Activated CD8-positive, alpha-beta memory T cell treated with anti-CD3 and anti-CD28 coated beads for 48 hours (primary cell): ENCODE results near the gene LAMA2.

Experiments
- DNase-seq, 3 experiments: peaks; one replicate each; pipeline ENCODE4 v3.0.0-alpha.2; 2020; ENCODE audit warnings: low read depth in 2 of 3, low spot score in 2 of 3

Gene LAMA2

DNA sequence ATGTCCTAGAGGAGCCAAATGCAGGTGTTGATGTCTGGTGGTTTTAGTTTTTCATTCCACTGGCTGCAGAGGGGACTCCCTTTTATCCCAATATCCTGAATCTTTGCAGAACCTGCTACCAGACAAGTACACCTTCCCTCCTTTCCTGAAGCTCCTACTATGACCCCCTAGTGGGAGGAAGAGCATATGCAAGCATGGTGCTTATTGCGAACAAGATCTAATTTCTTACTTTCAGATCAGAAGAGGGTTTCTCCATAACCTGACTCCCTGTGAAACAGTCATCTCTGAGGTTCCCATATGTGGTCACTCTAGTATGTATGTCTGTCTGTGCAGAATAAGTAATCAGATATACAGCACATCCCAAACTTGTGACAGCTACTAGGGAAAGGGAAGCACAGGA is 549.8 kb downstream of the LAMA2 start:
- DNase-seq: no peak

DNA sequence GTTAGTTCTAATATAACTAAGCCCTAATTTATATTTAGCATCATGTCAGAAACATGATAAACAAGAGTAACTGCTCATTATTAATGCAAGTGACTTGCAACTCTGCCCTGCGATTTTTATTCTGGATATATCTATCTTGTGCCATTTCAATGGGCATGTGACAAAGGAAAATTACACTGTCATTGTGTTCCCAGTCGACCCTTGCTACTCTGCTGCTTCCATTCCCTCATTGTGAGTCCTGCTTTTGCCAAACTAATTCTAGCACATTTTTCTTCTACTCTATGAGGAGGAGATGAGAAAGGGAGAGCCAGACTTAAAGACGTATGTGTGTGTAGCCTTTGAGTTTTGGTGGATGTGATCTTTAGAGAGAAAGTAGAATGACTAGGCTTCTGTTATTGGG is 551.2 kb downstream of the LAMA2 start:
- no peak for DNase-seq

DNA sequence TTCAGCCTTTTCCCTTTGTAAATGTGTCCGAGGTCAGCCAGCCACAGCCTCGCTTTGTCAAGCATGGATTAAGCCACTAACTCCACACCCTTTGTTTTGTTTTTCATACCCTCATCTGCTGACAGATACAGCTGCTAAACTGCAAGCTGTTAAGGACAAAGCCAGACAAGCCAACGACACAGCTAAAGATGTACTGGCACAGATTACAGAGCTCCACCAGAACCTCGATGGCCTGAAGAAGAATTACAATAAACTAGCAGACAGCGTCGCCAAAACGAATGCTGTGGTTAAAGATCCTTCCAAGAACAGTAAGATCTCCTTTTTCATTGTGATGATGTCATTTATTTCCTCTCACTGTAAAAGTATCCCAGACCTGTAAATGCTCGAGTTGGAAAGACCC is 557.8 kb downstream of the LAMA2 start:
- no peak for DNase-seq

DNA sequence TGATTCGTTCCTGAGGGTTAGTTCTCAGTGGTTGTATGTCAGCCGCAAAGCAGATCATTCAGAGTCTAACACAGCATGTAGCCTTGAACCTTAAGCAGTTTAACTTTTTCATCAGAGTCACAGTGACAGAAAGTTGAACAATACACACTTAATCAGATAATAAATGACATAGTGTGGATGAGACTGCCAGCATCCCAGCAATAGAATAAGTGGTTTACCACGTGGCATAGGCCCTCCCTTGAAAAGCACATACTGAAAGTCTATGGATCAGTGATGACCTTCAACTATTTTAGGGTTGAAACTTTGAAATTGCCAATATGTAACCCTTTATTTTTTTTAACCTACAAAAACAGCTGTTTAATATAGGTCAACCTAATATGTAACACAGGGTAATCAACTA is 561.7 kb downstream of the LAMA2 start:
- no peak for DNase-seq

DNA sequence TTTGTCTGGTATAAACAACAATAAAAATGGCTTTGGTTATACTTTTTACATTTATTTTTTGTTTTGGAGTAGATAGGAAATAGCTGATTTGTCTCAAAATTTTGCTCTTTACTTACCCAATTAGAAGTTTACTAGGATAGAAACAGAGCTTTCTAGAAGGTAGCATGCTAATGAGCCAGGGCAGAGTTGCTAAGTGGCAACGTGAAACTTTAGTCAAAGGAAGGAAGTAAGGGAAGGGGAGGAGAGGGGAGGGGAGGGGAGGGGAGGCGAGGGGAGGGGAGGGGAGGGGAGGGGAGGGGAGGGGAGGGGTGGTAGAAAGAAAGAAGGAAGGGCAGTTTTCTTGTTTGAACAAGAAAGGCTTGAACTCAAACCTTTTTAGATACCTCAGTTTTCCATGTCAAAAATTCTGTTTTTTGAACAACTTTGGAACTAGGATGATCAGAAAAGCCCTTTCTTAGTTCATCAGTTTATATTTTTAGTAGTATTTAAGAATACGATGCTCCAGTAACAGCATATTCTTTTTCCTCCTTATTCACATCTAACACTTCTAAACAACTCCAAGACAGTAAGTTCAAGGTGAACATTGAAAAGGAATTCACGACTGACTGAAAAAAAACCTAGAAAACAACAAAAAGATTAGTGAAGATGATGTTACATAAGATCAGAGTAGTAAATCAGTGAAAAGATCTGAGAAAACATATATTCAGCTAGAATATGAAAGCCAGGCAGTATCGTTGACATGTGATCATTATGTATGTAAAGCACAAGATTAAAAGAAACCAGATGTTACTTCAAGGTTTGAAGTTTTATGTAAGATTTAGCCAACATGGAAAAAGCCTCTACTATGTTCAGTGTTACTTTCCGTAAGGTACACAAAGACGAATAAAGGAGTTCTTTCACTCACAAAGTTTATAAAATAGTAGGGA is 563.6 kb downstream of the LAMA2 start:
- DNase-seq: no peak

DNA sequence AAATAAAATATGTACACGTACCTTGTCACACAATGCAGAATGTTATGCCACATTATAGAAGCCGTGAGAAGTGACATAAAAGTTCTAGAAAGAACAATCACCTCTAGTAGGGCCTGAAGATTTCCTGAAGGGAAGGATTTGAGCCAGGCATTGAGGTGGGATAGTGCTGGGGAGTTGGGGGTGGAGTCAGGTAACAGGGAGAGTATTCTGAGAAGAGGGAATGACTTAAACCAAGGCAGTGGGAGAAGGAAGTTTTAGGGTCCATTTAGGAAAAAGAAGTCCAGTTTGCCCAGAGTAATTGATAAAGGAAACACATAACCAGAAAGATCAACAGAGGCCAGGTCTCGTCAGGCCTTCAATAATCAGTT is 564.2 kb downstream of the LAMA2 start:
- DNase-seq: no peak

DNA sequence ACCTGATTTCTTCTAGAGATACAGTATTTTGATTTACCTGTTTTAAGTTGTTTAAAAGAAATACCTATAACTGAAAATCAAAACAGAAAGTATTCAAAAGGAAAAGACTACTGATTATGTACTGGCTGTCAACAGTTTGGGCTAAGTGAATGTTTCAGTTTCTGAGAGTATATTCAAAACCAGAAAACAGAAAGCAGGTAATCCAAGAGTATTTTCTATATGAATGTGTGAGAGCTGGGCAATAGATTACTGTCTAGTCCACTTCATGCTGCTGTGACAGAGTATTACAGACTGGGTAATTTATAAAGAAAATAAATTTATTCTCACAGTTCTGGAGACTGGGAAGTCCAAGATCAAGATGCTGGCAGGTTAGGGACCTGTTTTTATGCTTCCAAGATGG is 566.0 kb downstream of the LAMA2 start:
- DNase-seq: no peak

DNA sequence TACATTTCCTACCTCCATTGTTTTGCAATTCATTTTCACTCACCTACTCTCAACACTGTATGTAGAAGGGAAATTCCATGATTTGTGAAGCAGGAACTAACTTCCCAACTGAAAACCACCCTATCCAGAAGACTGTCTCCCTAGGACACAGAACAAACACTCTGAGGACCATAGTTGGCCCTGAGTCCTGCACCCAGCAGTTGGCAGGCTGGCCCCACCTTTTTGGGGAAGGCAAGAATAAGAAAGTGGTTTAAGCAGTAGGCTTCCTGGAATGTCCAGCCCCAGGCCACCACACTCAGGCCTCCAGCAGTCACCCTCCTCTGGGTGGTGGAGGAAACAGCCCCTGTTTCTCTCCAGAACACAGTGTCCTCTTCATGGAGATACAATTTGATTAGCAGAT is 568.2 kb downstream of the LAMA2 start:
- DNase-seq: no peak

DNA sequence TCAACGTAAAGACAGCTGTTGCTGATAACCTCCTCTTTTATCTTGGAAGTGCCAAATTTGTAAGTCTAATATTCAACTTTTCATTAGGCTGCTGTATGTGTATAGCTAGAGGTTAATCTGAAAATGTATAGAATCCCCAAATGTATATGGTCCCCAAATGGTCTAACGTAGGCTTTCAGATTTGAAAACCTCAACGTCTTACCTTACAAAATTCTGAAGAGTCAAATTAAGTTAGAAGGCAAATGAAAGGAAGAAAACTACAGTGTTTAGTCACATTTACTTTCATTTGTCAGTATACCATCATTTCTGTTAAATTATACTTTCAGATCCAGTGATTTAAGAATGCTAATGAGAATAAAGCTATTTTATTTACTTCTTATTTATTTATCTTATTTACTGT is 570.1 kb downstream of the LAMA2 start:
- DNase-seq: no peak

DNA sequence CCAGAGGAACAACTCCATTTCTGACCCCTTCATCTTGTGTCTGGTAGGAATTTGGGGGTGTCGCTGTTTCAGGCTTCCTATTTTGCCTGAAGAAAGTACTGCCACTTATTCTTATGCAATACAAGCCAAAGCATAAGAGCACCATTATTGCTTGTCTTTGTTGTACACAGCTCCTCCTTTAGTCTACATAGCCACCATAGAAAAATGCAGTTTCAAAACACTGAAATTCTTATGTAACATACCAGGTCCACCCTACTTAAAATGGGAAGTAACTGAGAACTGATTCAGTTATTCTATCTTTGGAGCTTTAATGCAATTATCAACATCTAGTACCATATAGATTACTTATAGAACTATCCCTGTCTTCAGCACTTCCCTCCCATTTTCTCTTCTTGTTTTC is 571.5 kb downstream of the LAMA2 start:
- no peak for DNase-seq

DNA sequence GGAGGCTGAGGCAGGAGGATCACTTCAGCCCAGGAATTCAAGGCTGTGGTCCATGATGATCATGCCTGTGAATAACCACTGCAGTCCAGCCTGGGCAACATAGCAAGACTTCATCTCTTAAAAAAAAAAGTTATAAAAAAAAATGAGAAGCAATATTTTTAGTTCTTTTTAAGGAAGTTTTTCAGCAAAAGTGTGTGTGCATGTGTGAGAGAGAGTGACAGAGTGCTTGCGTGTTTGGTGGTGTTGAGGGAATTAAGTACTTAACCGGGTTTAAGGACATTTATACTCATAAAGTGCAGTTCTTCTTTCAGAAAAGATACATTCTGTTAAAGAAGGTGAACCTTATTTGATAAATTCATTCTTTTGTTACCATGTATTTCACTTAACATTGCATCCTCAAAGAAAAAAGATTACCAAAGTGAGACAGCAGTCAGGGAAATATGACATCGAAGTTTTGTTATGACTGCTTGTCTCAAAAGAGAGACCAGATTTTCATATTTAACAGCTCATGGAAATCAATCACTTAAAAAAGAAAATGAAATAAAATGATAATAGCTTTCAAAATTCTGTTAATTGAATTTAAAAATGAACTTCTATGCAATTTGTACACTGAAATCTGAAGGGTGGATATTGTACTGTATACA is 572.3 kb downstream of the LAMA2 start:
- DNase-seq: no peak

DNA sequence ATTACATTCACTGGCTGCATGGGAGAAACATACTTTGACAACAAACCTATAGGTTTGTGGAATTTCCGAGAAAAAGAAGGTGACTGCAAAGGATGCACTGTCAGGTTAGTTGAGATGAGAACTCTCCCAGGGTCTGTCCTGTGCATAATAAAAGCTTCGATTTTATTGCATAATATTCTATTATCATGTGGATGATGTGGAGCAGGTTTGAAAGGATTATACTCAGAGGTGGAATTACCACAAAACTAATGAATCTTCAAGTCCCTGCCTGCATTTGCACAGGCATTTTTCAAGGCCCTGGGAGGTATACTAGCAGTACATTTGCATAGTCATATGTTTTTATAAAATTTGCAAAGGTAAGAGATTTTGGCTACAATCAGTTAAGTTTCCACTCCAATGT is 577.3 kb downstream of the LAMA2 start:
- no peak for DNase-seq

DNA sequence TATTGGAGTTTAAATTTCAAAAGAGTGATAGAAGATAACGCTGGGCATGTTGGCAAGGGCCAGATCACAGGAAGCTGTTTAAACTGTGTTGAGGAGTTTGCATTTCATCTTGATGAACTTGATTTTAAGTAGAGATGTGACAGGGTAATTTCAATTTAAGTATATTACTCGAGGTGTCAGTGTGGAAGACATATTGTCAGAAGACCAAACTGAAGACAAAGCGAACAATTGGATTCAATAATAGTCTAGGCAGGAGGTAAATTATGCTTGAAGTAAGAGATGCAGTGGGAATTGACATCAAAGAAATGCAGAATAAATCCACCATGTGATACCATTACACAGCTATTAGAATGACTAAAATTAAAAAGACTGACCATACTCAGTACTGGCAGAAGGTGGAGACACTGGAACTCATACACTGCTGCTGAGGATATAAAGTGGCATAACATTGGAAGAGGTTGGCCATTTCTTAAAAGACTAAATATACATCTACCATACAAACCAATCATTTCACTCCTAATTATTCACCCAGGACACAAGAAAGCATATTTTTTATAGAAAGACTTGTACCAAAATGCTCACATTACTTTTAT is 586.2 kb downstream of the LAMA2 start:
- DNase-seq: no peak

DNA sequence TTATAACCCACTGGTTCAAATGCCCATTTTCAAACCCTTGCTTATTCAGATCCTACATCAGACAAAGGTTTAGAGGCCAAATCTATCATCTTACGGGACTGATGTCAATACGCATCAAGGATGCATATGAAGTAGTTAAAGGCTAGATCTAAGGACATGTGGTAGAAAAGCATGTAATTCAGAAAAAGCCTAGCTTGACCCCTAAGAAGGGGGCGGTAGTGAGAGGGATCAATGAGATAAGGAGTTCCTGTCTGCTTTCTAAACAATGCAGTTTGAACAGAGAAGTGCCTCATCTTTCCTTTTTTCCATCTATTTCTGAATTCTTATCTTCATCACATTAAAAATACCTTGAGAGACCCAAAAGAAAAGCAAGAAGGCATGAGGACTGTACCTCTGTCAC is 589.3 kb downstream of the LAMA2 start:
- DNase-seq: no peak

DNA sequence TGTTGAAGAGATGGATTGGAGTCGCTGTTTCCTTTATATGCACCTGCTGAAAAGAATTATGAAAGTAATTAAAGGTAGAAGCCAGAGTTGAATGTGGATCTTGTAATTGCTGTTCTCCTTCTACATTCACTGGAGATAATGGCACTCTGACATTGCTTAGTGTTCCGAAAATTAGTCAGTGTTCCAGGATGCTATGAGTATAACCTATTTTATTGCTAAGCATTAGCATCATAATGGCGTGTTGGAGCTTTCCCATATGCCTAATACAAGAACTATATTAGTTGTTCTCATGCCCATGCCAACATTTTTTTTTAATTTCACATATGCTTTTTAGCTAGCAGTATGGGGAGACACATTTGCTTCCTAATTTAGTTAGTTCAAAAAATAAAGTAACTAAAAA is 590.6 kb downstream of the LAMA2 start:
- no peak for DNase-seq

DNA sequence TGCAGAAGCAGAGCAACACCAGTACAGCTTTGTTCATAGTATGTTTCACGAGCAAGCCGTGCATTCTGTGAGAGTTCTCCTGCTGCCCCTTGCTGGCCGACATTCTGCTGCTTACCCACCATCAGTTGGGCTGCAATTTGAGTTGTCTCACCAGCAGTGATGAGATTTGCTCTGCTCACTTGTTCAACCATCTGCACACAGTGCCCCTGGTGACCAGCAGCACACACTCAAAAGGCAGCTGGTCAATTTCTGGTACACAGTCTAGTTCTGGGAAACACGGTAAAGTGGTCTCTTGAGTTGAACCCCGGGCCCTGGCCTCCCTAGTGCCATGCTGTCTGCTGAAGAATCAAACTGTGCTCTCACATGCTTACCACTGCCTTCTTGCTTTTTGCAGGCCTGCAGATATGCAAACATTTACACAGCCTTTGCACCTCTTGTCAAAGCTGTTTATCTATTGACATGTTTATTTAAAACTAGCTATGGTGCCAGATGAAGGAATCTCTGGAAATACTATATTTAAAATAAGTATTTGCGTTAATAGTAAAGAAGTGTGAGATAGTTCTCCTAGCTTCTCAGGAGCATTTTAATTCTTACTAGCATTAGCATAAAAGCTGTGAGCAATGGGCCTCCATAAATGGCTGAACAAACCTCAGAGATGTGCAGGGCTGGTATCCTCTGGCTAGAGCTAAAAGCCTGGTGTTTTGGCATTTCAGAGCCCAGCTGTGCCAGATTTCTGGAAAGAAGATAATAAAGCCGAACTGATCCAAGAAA is 592.7 kb downstream of the LAMA2 start:
- no peak for DNase-seq

DNA sequence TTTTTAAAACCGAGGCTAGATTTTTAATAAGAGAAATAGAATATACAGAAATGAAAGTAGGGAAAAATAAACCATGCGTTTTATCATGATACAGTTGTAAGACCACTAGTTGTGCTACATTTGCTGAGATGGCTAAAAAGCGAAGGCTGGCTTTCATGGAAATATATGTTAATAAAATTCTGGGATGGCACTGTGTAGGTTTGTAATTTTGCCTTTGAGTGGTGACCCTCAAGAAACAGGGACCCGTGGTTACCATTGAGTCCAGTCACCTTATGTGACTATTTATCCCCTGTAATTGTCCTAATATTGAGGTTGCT is 593.3 kb downstream of the LAMA2 start:
- no peak for DNase-seq

DNA sequence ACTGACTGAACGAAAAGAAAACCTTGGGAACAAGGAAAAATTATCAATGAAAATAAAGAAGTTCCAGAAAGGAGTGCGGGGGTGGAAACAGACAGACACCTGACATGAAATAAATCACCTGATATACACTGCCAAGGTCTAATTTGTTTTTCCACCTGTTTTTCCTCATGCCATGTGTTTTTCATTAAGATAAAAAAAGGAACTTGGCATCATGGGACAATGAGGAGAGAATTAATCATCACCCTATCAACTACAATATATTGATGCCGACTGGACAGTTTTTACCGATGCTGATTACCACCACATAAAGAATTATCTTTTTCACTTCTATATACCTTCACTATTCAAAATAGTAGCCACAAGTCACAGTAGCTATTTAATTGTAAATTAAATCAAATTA is 593.9 kb downstream of the LAMA2 start:
- DNase-seq: no peak

DNA sequence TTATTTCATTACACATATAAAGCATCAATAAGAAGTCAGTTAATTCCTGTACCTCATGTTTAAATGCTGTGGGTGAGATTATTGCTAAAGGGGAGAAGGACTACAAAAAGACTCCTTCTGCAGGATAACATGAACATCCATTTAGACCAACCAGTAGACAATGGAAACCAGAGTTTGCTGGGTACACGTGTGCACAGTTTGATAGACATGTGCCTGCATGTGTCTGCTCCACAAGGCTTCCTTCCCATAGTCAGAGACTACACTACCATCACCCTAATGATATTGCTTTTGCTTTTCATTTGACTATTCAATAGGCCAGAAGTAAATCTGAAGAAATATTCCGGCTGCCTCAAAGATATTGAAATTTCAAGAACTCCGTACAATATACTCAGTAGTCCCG is 595.4 kb downstream of the LAMA2 start:
- DNase-seq: no peak

DNA sequence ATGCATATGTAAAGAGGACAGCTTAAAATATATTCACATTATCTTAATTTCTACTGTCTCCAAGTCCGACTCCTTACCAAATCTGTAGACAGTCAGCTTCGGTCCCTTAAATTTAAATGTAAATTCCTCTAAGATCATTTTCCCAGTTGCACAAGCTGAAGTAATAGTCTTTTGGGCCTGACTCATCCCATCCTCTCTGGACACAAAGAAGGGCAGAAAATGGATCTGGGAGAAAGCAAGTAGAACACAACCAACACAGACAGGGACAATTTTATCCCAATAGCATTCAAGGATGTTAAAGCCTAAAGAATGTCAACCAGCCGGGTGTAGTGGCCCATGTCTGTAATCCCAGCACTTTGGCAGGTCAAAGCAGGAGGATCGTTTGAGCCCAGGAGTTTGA is 598.8 kb downstream of the LAMA2 start:
- DNase-seq: no peak

DNA sequence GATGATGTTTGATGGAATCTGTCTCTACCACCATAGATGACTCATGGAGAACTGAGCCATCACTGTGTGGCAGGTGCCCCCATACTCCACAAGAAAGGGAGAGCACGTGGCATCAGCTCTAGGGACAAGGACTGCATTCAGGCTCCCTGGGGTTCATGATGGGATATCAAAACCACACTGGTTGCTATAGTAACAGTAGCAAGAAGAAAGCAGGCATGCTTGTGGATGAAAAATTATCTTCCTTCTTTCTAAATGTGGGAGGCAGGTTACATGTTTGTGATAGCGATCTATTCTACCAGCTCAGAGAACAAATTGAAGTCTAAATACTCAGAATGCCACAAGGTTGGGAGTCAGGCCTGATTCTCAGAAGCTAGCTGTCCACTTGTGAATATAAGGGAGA is 602.8 kb downstream of the LAMA2 start:
- no peak for DNase-seq

DNA sequence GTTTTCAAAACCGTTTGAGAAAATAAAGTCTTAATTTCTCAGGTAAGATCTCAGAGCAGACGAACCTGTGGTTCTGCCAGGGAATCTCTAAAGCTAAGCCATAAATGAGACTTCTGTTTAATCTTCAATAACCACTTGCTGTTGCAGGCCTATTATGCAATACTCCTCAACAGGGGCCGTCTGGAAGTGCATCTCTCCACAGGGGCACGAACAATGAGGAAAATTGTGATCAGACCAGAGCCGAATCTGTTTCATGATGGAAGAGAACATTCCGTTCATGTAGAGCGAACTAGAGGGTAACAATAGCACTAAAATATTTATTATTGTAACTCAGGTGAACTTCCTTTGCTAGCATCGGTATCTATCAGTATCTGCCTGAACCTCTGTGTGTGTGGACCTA is 603.4 kb downstream of the LAMA2 start:
- DNase-seq: no peak
